Measurements from ENCODE around the gene IGF1R. TPM values are rescaled to one million over a fixed set of nuclear protein-coding genes. Genes with fewer than 3 reads are reported as not detected.

IGF1R gene
- total RNA-seq, 6 donors from 2014 or later: 31.0 to 142 (median 63.8) TPM

GRCh38 chr15:98861188-98861587 lies 212.8 kb downstream of the IGF1R start:
- DNase-seq (no peak), ATAC-seq (ENCODE audit: low FRiP score in 2 of 2) (peak in 1 of 2 donors; percentile 35)
- H3K4me1 ChIP-seq: peaks cover 33 to 53% (median 44%) of the 10 kb centered on the region in 4 donors
- H3K36me3 ChIP-seq: no peaks in the 10 kb centered on the region
- H3K27me3 ChIP-seq: no peaks in the 10 kb centered on the region
- H3K9me3 ChIP-seq: no peaks in the 10 kb centered on the region
- TF ChIP-seq EP300 (IDR thresholded peaks at IDR 0.05) (no peak), CTCF (IDR thresholded peaks at IDR 0.05) (no peak), POLR2A (IDR thresholded peaks at IDR 0.05) (no peak), POLR2AphosphoS5 (IDR thresholded peaks at IDR 0.05) (no peak)
- WGBS, 2 donors: 66 to 85% methylated on average over 6 of the region's 6 CpGs
- H3K27ac ChIP-seq: peak overlapping the region; percentile 53 to 76 (median 62)
- no peak overlapping the region for H3K4me3 ChIP-seq

DNA sequence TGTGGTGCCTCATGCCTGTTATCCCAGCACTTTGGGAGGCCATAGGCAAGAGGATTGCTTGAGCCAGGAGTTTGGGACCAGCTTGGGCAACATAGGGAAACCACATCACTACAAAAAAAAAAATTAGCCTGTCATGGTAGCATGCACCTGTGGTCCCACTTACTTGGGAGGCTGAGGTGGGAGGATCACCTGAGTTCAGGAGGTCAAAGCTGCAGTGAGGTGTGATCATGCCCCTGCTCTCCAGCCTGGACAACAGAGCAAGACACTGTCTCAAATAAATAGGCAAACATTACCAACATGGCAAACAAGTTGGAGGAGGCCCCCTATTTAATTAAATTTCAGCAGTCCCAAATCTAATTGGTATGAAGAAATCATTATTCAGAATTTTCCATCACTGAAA lies 215.6 kb downstream of the IGF1R start:
- Histone ChIP-seq H3K4me3 (no peak overlapping the region), H3K27me3 (no peaks in the 10 kb centered on the region), H3K27ac (no peak overlapping the region), H3K4me1 (peaks cover 19 to 32% (median 24%) of the 10 kb centered on the region in 4 donors), H3K36me3 (no peaks in the 10 kb centered on the region), H3K9me3 (no peaks in the 10 kb centered on the region)
- no peak for ATAC-seq (ENCODE audit: low FRiP score in 2 of 2)
- no peak for TF ChIP-seq POLR2A (IDR thresholded peaks at IDR 0.05)
- no peak for TF ChIP-seq CTCF (IDR thresholded peaks at IDR 0.05)
- no peak for TF ChIP-seq POLR2AphosphoS5 (IDR thresholded peaks at IDR 0.05)
- DNase-seq: no peak

- TF ChIP-seq POLR2A (IDR thresholded peaks at IDR 0.05) (peak in 1 of 4 donors; percentile 33), CTCF (IDR thresholded peaks at IDR 0.05) (no peak), POLR2AphosphoS5 (IDR thresholded peaks at IDR 0.05) (peak in 1 of 2 donors; percentile 36), EP300 (IDR thresholded peaks at IDR 0.05) (no peak)
- H3K9me3 ChIP-seq: no peaks in the 10 kb centered on the region
- ATAC-seq (ENCODE audit: low FRiP score in 2 of 2) (peak; percentile 89 to 91), DNase-seq (peak; percentile 79 to 95)
- peak overlapping the region; percentile 77 to 80 (median 80) for H3K27ac ChIP-seq
- WGBS, 2 donors: 33 to 44% methylated on average over 50 of the region's 50 CpGs
- H3K27me3 ChIP-seq: no peaks in the 10 kb centered on the region
- peak overlapping the region; percentile 2 to 63 (median 49) for H3K4me3 ChIP-seq
- H3K4me1 ChIP-seq: peaks cover 9 to 23% (median 17%) of the 10 kb centered on the region in 4 donors
- no peaks in the 10 kb centered on the region for H3K36me3 ChIP-seq
Observed at GRCh38 chr15:98865397-98866339, 217.3 kb downstream of the IGF1R start.

DNA sequence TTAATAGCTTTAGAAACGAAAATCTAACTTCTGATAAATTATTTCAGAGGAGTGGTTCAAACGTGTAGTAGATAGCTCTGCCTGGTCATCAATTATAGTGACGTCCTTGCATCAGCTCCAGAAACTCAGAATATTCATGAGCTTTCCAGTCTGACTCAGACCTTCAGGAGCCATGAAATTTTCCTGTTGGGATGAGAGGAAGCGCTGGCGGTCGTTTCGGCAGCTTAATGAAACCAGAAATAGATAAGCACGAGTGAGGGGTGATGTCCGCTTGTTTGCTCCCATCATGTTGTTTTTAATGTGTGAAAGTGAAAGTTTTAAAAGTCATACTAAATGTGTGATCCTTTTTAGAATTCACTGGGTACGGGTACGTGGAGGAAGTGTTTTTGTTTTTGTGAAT lies 218.2 kb downstream of the IGF1R start:
- ATAC-seq (ENCODE audit: low FRiP score in 2 of 2) (peak in 1 of 2 donors; percentile 79), DNase-seq (no peak)
- no peaks in the 10 kb centered on the region for H3K36me3 ChIP-seq
- H3K4me3 ChIP-seq: peak overlapping the region; percentile 2 to 63 (median 49)
- H3K27me3 ChIP-seq: no peaks in the 10 kb centered on the region
- TF ChIP-seq CTCF (IDR thresholded peaks at IDR 0.05) (no peak), POLR2AphosphoS5 (IDR thresholded peaks at IDR 0.05) (no peak), POLR2A (IDR thresholded peaks at IDR 0.05) (no peak), EP300 (IDR thresholded peaks at IDR 0.05) (no peak)
- peak overlapping the region; percentile 77 to 80 (median 80) for H3K27ac ChIP-seq
- peaks cover under 1 to 15% (median 9%) of the 10 kb centered on the region in 4 donors for H3K4me1 ChIP-seq
- 36 to 37% methylated on average over 11 of the region's 11 CpGs for WGBS, 2 donors
- H3K9me3 ChIP-seq: no peaks in the 10 kb centered on the region
